HG03280 (cell line): Measurements from ENCODE around the gene FAM193B.
"Not testable (repeated sequence)": the region's sequence is repeated elsewhere in the genome, so short reads cannot be mapped to it uniquely, and the experiment has no call there.

Source experiments
- ATAC-seq: cut with Tn5 transposase; IDR thresholded peaks from one replicate; pipeline ENCODE4 v1.9.1; 2021; ENCODE audit warnings: mild to moderate bottlenecking, moderate library complexity; ENCODE audit not compliant: unreplicated experiment

FAM193B gene

GRCh38 chr5:177539411-177539810, 15.0 kb downstream of the FAM193B start:
- no peak for ATAC-seq

DNA sequence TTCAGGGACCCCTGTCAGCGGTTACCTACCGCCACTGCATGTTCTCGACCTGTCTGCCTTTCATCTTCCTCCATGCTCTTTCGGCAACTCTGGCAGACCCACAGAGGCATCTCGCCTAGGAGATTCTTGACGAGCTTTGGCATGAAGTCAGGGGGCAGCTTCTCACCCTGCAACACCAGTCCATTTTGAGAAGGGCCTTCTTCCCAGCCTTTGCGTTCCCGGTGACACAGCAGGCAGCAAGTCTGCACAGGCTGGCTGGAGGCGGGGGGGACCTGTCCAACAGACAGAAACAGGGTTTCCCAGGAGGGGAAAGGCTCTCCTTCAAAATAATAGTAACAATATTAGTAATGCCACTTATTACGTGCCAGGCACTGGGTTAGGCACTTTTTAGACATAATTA, 15.5 kb downstream of the FAM193B start:
- ATAC-seq = no peak

DNA sequence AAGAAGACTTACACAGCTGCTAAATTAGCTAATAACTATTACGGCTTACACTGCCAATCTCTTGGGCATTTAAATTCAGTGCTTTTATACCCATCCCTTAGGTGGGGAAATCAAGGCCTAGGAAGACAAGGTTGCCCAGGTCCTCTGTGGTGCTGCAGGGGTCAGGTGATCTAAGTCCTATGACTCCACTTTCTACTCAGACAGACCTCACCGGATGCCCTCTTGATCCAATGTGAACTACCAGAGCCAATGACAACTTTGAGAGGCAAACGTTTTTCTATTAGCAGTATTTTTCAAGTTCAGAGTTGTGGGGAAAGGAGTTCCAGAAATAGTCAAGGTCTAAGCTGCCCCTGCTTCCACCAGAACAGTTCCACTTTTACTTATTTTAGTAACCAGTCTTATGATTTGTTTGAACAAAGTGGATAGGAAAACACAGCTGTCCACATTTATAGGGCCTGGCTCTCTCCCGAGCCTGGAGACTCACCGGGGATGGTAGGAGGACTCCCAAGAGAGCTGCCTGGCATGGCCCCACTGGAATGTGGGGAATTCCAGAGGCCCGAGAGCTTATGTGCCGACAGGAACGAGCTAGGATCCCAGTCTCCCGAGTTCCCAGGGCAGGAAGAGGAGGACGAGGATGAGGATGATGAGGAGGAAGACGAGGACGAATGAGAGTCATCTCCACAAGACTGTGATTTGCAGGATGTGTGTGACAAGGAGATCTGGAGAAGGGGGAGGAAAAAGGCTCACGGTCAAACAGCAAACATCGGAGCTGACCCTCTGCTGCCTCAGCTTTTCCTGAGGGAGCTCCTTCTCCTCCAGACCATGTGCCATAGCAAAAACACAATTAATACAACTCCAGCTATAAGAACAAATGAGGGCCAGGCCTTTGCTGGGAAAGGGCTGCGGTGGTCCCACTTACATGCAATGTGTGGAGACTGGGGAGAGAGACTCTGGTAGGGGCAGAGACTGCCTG, 16.7 kb downstream of the FAM193B start:
- ATAC-seq = no peak

DNA sequence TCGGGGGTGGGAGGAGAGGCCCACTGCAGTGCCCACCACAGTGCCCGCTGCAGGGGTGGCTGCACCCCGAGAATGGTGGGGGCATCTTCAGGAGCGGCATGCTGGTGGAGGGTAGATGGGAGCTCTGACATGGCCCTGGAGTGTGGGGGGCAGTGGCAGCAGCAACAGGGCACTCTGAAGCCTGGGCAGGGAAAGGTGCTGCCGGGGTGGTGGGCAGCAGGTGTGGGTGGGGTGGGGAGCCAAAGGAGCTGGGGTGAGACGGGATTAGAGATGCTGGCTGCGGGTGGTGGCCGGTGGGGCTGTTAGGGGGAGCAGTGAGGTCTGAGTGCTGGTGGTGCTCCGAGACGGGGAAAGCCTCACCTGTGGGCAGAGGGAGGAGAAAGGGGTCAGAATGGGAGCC, 18.0 kb downstream of the FAM193B start:
- no peak for ATAC-seq

GRCh38 chr5:177535125-177535524, 19.2 kb downstream of the FAM193B start:
- ATAC-seq = no peak

DNA sequence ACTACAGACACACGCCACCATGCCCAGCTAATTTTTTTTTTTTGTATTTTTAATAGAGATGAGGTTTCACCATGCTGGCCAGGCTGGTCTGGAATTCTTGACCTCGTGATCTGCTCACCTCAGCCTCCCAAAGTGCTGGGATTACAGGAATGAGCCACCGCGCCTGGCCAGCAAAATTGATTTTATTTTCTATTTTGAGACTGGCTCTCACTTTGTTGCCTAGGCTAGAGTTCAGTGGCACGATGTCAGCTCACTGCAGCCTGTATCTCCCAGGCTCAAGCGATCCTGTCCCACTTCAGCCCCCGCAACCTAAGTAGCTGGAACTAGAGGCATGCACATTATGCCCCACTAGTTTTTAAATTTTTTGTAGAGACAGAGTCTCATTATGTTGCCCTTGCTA, 19.9 kb downstream of the FAM193B start:
- not testable (repeated sequence) for ATAC-seq

DNA sequence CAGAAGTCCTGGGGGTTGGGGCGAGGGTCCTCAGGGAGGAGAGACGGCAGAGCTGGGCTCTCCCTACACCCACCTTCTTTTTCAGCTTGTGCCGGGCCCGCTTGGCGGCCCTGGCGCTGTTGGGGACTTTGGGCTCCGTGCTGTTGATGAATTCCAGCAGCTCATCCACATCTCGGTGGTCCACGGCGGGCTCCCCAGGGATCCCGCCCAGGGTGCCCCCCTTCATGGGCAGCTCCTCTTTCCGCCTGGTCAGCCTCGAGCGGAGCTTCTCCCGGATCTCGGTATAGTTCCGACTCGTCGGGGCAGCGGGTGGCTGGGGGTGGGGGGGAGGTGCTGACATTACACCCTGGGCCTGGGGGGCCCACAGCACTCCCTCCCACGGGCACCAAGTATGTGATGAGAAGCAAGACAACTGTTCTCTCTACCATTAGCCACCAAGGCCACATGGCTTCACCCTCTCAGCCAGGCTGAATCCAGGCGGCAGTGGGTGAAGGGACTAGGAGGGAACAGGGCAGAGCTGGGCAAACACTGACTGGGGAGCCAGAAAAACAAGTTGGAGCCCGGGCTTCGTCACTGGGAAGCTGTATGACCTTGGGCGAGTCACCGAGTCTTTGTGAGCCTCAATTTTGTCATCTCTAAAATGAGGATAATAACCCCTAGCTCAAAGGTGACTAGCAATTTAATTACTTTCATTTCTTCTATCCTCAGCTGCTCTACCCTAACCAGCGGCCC, 23.0 kb downstream of the FAM193B start:
- no peak for ATAC-seq

GRCh38 chr5:177530638-177531037, 23.7 kb downstream of the FAM193B start:
- no peak for ATAC-seq

GRCh38 chr5:177529247-177530203, 24.8 kb downstream of the FAM193B start:
- ATAC-seq = no peak

DNA sequence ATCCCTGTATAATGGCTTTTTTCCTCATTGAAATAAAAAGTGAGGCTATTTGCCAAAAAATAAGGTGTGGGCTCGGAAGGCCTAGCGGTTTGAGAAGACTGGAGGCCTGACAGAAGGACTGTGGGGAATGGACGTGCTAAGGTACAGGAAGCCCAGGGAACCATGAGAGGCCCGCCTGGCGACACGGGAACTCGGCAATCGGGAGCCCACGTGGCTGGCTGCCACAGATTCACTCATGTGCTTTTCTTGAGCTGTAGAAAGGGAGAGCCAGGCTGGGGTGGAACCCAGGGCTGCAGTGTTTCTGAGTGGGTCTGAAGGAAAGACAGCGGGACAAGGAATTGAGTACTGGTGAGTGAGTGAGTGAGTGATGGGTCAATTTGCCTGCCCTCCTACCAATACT, 25.7 kb downstream of the FAM193B start:
- ATAC-seq = no peak

- ATAC-seq = no peak
Observed at GRCh38 chr5:177527595-177527994, 26.8 kb downstream of the FAM193B start.

GRCh38 chr5:177526791-177527190, 27.6 kb downstream of the FAM193B start:
- ATAC-seq = no peak

- ATAC-seq = no peak
Observed at GRCh38 chr5:177526191-177526590, 28.2 kb downstream of the FAM193B start.

DNA sequence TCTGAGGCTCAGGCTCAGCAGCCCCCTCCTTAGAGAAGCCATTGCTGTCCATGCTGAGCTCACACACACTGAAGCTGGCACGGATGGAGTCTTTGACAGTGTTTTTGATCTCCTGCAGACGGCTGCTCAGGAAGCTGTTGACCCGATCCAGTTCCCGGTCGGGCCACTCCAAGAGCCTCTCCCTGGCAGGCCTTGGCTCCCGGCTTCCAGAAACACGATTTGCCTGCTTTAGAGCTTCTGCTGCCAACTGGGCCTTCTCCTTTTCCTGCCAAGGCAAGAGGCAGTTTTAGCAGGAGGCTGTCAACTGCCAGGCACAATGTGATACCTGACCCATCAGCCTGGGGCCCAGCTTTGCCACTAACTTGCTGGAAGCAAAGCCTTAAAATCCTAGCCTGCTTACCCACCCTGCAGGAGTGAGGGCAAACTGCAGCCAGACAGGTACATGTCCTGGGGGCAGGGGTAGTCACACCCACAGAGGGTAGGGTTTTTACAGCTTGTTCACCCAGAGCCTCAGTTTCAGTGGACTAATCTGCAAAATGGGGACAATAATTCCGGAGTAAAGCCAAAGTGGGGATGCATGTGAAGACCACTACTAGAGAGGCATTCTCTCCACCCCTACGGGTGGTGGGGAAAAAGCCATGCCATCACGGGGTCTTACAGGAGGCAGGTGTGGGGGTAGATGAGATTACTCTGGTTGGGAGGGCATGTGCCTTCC, 29.3 kb downstream of the FAM193B start:
- ATAC-seq = no peak

GRCh38 chr5:177524539-177524900, 29.8 kb downstream of the FAM193B start:
- no peak for ATAC-seq

- ATAC-seq = no peak
Observed at GRCh38 chr5:177523711-177524538, 30.4 kb downstream of the FAM193B start.

DNA sequence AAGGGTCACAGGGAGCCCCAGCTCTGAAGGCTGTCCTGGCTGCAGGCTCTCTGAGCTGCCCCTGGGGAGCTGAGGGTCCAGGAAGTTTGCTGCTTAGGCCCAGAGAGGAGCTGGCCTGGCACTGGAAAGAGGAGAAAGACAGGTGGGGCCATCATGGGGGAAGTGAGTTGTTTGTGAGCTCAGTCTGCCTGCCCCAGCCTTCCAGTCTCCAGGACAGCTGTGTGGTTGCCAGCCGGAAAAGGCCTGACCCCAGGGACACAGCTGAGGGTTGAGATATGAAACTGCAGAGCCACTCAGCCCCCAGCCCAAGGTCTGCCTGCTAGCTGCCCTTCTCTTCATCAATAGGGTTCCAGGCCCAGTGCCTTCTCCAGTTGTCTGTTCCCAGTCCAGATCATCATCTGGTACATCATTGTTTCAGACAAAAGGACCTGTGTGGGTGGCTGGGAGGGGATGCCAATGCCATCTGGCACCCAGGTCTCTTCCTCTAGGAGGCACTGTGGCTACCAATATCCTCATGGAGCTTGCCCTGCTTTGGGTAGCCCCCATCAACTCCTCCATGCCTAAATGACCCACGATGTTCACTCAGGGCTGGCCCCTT, 33.3 kb downstream of the FAM193B start:
- no peak for ATAC-seq

DNA sequence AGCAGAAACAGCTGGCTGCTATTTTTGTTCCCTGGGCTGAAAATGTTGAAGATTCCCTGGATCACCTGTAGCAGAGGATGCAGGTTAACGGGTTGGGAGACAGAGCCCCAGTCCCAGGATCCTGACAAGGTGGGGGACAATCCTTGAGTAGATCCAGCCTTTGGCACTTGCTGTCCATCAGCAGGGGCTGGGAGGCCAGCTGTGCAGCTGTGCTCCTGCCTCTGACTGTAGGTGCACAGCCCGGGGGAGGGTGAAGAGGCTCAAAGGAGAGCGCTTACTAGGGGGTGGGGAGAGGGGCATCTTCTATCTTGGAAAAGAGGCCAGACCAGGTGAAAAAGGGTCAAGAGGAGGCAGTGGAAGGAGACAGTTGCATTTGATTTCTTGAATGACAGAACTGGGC, 34.1 kb downstream of the FAM193B start:
- no peak for ATAC-seq
